ENCODE measurements around the gene EFCAB6.

The EFCAB6 gene

DNA sequence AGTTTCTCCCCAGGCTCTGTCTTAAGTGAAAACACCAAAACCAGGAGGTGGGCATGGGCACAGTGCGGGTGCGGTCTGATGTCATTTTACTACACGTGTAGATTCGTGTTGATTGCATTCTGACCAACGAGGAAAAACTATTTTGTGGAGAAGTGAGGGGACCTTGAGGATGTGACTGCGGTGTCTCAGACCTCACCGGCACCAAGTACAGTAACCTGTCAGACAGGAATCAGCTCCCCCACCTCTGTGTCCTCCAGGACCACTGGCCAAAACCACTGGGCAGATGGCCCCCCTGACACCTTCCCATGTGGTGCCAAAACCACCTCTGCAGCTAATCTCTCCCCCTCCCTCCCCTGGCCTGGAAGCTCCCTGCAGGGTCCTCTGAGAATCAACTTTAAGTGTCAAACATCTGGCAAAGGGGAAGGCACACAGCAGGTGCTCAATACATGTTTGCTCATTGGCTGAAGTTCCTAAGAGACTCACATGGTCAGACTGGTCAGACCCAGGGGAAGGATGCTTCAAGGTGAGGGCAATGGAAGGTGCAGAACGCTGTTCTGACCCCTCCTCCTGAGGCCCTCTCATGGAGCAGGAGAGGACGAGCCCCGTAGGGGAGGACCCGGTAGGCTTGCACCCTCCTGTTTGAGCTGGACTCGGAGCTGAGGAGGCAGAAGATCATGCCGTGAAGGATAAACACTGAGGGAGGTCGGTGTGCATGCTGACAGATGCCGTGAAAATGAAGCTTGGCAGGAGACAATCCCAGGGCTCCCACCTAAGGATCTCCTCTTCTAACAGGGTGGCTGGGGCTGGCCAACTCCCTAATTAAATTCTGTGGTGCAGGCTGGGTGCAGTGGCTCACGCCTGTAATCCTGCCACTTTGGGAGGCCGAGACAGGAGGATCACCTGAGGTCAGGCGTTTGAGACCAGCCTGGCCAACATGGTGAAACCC lies 270.4 kb downstream of the EFCAB6 start:
- DNase-seq: no peak

GRCh38 chr22:43541022-43541421 lies 271.1 kb downstream of the EFCAB6 start:
- no peak for DNase-seq

GRCh38 chr22:43540529-43540923 lies 271.6 kb downstream of the EFCAB6 start:
- DNase-seq: no peak

- no peak for DNase-seq
Measured at GRCh38 chr22:43539572-43540528, 272.3 kb downstream of the EFCAB6 start.

- no peak for DNase-seq
Measured at GRCh38 chr22:43537019-43537585, 275.0 kb downstream of the EFCAB6 start.

DNA sequence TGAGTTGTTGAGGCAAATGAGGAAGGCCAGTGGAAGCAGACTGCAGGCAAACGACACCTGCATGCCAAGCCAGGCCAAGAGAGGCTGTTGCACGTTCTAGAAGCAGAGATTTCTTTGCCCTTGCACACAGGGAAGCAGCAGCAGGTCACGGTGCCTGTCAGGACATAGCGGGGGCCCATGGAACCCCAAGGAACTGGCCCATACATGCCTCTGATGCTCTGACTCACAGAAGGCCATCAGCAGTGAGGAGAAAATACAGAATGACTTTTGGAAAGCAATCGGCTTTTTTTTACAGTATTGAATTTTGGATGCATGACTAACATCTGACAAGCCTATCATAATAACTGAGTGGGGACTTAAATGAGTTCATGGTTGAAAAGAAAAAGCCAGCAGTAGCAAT lies 276.4 kb downstream of the EFCAB6 start:
- no peak for DNase-seq

- no peak for DNase-seq
Measured at GRCh38 chr22:43535336-43535735, 276.8 kb downstream of the EFCAB6 start.

DNA sequence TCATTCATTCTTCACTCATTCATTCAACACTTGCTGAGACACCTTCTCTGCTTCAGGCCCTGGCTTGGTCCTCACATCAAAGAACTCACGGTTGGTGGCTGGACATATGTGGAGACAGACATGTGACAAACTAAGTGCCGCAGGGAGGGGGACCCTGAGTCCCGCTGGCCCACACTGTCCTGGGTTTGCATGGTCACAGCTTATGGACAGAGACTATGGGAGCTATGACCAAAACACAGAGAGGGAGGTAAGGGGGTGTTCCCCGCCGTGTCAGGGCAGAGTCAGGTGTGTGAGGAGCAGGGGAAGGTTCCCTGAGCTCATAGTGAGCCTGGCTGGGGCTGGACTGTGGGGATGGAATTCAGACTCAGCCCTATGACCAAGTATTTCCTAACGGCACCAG lies 277.2 kb downstream of the EFCAB6 start:
- DNase-seq: no peak

DNA sequence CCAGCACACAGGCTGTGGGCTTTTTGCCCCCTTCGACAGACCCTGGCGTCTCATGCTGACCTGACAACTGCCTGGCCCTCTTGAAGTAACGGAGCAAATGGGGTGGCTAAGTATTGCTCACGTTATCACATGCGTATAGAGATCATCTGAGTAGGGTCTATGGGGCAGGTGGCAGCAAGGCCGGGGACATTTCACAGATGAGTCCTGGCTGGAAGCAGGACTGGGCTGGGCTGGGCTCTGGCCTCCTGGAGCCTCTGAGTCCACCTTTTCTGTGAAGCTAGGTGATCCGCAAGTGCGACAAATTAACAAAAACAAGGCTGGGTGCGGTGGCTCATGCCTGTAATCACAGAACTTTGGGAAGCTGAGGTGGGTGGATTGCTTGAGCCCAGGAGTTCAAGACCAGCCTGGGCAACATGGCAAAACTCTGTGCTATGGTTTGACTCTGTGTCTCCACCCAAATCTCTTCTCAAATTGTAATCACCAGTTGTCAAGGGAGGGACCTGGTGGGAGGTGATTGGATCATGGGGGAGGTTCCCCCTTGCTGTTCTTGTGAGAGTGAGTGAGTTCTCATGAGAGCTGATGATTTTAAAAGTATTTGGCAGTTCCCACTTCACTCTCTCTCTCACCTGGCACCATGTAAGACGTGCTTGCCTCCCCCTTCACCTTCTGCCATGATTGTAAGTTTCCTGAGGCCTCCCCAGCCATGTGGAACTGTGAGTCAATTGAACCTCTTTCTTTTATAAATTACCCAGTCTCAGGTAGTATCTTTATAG lies 278.3 kb downstream of the EFCAB6 start:
- no peak for DNase-seq

GRCh38 chr22:43533156-43533530 lies 279.0 kb downstream of the EFCAB6 start:
- DNase-seq: no peak

GRCh38 chr22:43532301-43533155 lies 279.6 kb downstream of the EFCAB6 start:
- DNase-seq: no peak

DNA sequence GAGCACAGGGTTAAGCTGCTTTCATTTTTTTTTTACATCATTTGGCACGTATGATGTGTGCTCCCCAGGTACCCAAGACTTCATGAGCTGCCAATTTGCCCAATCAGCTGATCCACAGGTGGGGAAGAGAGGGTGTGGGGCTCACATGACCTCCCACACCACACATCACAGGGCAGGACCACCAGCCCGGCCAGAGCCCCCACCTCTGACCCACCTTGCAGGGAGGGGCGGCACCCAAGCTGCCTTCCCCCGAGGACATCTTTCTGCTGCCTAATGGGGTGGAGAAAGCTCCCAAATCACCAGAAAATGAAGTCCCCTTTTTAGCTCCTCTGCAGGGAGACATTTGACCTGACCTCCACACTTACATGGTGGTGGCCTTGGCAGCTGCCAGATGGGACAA lies 280.5 kb downstream of the EFCAB6 start:
- DNase-seq: no peak

GRCh38 chr22:43530349-43531201 lies 281.5 kb downstream of the EFCAB6 start:
- no peak for DNase-seq

GRCh38 chr22:43529934-43530333 lies 282.2 kb downstream of the EFCAB6 start:
- DNase-seq: no peak

DNA sequence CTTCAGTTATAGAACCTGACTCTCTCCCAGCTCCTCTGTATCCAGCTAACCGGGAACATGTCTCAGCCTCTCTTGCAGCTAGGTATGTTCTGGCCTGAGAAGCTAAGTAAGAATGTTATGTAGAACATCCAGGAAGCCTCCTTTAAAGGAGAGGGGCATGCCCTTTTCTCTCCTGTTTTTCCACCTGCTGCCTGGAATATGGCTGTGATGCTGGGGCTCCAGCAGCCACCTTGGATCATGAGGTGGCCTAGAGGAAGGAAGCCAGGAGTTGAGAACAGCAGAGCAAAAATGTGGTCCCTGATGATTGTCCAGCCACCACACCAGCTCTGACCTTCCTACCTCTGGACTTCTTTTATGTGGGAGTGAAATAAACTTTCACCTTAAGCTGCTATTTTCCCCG lies 282.6 kb downstream of the EFCAB6 start:
- DNase-seq: no peak

DNA sequence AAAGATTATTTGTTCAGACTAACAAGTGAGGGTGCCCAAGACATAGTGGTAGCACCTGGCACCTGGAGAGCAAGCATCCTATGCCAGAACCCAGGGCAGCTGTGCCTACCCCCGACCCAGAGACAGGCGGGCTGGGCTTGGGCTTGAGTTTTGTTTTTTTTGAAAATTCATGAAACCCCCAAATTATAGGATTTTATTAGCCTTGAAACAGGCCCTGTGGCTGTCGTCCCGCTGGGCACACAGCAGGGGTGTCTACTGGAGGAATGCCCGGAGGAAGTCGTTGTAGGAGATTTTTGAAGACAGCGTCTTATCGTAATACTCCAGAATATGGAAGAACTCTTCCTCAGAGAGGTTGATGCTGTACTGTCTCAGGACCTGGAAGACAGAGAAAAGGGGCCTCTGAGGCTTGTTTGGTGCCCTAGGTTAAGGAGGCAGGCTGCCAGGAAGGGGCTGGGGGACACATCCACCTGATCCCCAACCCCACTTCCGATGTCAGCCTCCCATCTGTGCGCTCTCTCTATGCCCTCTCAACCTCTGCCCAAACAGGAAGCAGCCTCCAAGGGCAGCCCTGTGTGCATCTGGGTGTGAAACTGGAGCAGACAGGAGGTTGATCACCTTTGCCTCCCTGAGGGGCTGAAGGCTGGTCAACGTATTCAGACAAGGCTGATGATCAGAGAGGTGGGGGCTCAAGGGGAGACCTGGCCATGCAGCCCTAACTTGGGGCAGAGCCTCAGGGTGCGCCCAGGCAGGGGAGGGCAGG lies 283.3 kb downstream of the EFCAB6 start:
- no peak for DNase-seq

DNA sequence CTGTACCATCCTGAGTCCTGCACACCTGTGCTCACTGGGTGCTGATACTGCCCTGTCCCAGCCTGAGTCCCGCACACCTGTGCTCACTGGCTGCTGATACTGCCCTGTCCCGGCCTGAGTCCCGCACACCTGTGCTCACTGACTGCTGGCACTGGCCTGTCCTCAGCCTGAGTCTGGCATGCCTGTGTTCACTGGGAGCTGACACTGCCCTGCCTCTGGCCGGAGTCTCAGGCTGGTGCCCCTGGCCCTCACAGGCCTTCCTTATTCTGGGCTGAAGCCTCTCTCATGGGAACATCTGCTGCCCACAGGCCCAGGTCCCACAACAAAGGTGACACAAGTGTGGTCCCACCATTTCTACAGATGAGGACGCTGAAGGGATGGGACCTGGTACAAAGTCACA lies 285.2 kb downstream of the EFCAB6 start:
- no peak for DNase-seq

DNA sequence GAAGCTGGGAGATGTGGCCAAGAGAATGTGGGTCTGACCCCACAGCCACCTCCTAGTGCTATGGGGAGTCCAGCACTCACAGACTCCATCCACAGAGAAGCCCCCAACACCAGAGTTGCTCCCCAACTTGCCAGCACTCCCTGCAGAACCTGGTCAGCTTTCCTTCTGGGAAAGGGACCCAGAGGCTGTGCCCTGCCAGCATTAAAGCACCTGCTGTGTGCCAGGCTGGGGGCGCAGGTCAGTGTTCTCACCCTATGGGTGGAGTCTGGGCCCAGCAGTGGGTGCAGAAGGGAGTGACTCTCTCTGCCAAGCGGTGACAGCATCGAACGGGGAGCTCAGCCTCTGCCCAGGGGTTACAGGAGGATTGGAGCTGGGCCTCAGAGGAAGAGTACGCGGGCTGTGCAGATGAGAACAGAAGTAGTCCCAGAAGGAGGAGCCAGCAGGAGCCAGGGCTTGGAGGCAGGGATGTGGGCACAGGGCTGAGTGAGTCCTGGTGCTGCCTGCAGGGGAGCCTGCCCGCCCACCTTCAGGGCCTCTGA lies 285.9 kb downstream of the EFCAB6 start:
- DNase-seq: no peak

- DNase-seq: no peak
Measured at GRCh38 chr22:43521716-43522115, 290.4 kb downstream of the EFCAB6 start.

- no peak for DNase-seq
Measured at GRCh38 chr22:43520632-43521039, 291.5 kb downstream of the EFCAB6 start.

All from NCI-H2107 (cell line).